ENCODE results near the gene FBXO48. TPM values are rescaled to one million over a fixed set of nuclear protein-coding genes. Genes with fewer than 3 reads are reported as not detected.

Gene FBXO48
- polyA plus RNA-seq, 1 donor (not counting 4 experiments of a cell fraction or from before 2014, with no cell fraction given), result 1.9 TPM

- Histone ChIP-seq H4K20me1 (ENCODE audit: control insufficient read depth, extremely low read depth, insufficient read depth, low read length) (no peaks in the 10 kb centered on the region), H3K4me1 (ENCODE audit: control insufficient read depth, extremely low read depth, insufficient read depth, low read length) (no peaks in the 10 kb centered on the region), H3K27ac (ENCODE audit: control insufficient read depth, insufficient read depth, low read length) (no peak overlapping the region), H3K36me3 (ENCODE audit: control insufficient read depth in 2 of 2, extremely low read depth in 1 of 2, insufficient read depth in 2 of 2, low read length in 2 of 2) (no peaks in the 10 kb centered on the region), H3K9ac (ENCODE audit: control insufficient read depth, extremely low read depth, insufficient read depth, low read length) (no peak overlapping the region), H2AFZ (ENCODE audit: control insufficient read depth, low read length) (no peak overlapping the region), H3K4me3 (ENCODE audit: control insufficient read depth in 2 of 3, extremely low read depth in 1 of 3, insufficient read depth in 2 of 3, low read depth in 1 of 3, low read length in 3 of 3) (no peak overlapping the region), H3K27me3 (ENCODE audit: control insufficient read depth, extremely low read depth, insufficient read depth, low read length) (no peaks in the 10 kb centered on the region), H3K79me2 (ENCODE audit: control insufficient read depth, insufficient read depth, low read length) (no peaks in the 10 kb centered on the region), H3K9me1 (ENCODE audit: control insufficient read depth, extremely low read depth, insufficient read depth, low read length) (no peaks in the 10 kb centered on the region), H3K4me2 (ENCODE audit: control insufficient read depth, extremely low read depth, insufficient read depth, low read depth, low read length) (no peak overlapping the region), H3K9me3 (ENCODE audit: control insufficient read depth, low read depth, low read length) (no peaks in the 10 kb centered on the region)
- dilution Hi-C loops (cut with MboI; ENCODE audit: extremely low pct_ligation_motif_present, low sequenced_read_pairs), result no loop called here
- no peak for FAIRE-seq
- TF ChIP-seq CTCF (optimal IDR thresholded peaks at IDR 0.05 in 1 of 3, IDR thresholded peaks at IDR 0.05 in 1 of 3, conservative IDR thresholded peaks at IDR 0.05 in 1 of 3; ENCODE audit: extremely low read depth in 1 of 3, insufficient read depth in 2 of 3, low read length in 3 of 3), result no peak
- no peak for TF ChIP-seq EZH2 (IDR thresholded peaks at IDR 0.05; ENCODE audit: low read length)
- DNase-seq (ENCODE audit: low read depth, low spot score), result no peak
Measured at GRCh38 chr2:68412127-68412819, 54.8 kb downstream of the FBXO48 start.

- Histone ChIP-seq H3K9me1 (ENCODE audit: control insufficient read depth, extremely low read depth, insufficient read depth, low read length) (no peaks in the 10 kb centered on the region), H4K20me1 (ENCODE audit: control insufficient read depth, extremely low read depth, insufficient read depth, low read length) (no peaks in the 10 kb centered on the region), H3K79me2 (ENCODE audit: control insufficient read depth, insufficient read depth, low read length) (no peaks in the 10 kb centered on the region), H3K4me1 (ENCODE audit: control insufficient read depth, extremely low read depth, insufficient read depth, low read length) (no peaks in the 10 kb centered on the region), H3K9ac (ENCODE audit: control insufficient read depth, extremely low read depth, insufficient read depth, low read length) (no peak overlapping the region), H3K27me3 (ENCODE audit: control insufficient read depth, extremely low read depth, insufficient read depth, low read length) (no peaks in the 10 kb centered on the region), H2AFZ (ENCODE audit: control insufficient read depth, low read length) (no peak overlapping the region), H3K9me3 (ENCODE audit: control insufficient read depth, low read depth, low read length) (no peaks in the 10 kb centered on the region), H3K36me3 (ENCODE audit: control insufficient read depth in 2 of 2, extremely low read depth in 1 of 2, insufficient read depth in 2 of 2, low read length in 2 of 2) (no peaks in the 10 kb centered on the region), H3K4me3 (ENCODE audit: control insufficient read depth in 2 of 3, extremely low read depth in 1 of 3, insufficient read depth in 2 of 3, low read depth in 1 of 3, low read length in 3 of 3) (no peak overlapping the region), H3K27ac (ENCODE audit: control insufficient read depth, insufficient read depth, low read length) (no peak overlapping the region), H3K4me2 (ENCODE audit: control insufficient read depth, extremely low read depth, insufficient read depth, low read depth, low read length) (no peak overlapping the region)
- no peak for FAIRE-seq
- dilution Hi-C loops (cut with MboI; ENCODE audit: extremely low pct_ligation_motif_present, low sequenced_read_pairs), result no loop called here
- no peak for TF ChIP-seq CTCF (optimal IDR thresholded peaks at IDR 0.05 in 1 of 3, IDR thresholded peaks at IDR 0.05 in 1 of 3, conservative IDR thresholded peaks at IDR 0.05 in 1 of 3; ENCODE audit: extremely low read depth in 1 of 3, insufficient read depth in 2 of 3, low read length in 3 of 3)
- TF ChIP-seq EZH2 (IDR thresholded peaks at IDR 0.05; ENCODE audit: low read length), result no peak
- DNase-seq (ENCODE audit: low read depth, low spot score), result no peak
Measured at GRCh38 chr2:68411397-68412126, 55.5 kb downstream of the FBXO48 start.

Other genes starting within 250 kb of the FBXO48 start
- 10.1 to 28.5 TPM (median 21.6 TPM) in 3 replicates for gene PPP3R1, start 214.8 kb downstream of the FBXO48 start, polyA plus RNA-seq
- gene CNRIP1, start 147.3 kb downstream of the FBXO48 start, polyA plus RNA-seq, result 0.04 TPM in 1 of 3 replicates, not detected in the others
- 0.04 to 0.28 TPM in 2 of 3 replicates, not detected in the other for gene PLEK, start 102.0 kb downstream of the FBXO48 start, polyA plus RNA-seq
- 1.6 to 3.0 TPM (median 2.3 TPM) in 3 replicates for gene APLF, start 291 bp upstream of the FBXO48 start, polyA plus RNA-seq
- gene PROKR1, start 176.3 kb upstream of the FBXO48 start, polyA plus RNA-seq, result 0.01 TPM in 1 of 3 replicates, not detected in the others